Activated CD4-positive, alpha-beta T cell treated with anti-CD3 and anti-CD28 coated beads for 4 hours (primary cell): ENCODE data around the gene SLC46A2.

Experiments used
- DNase-seq, 2 donors: peaks; one replicate each; pipeline ENCODE4 v3.0.0-alpha.2; 2020

Gene SLC46A2

GRCh38 chr9:112856843-112857242 lies 33.8 kb downstream of the SLC46A2 start:
- DNase-seq: no peak

GRCh38 chr9:112856200-112856599 lies 34.5 kb downstream of the SLC46A2 start:
- DNase-seq: no peak

DNA sequence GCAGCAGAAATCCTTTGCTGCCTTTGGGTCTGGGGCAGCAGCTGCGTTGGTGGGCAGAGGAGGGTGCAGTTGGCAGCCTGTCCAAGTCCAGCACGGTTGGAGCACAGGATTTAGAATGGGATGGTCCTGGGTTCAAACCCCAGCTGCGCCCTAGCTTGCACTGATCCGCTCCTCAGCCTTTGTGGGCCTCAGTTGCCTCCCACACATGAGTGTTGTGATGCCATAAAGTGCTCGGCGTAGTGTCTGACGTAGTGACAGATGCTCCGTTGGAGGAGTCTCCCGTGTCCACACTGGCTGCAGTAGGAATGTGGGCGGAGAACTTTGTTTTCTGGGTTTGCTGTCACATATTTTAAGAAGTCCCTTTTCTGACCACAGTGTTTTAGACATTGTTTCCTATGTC lies 36.0 kb downstream of the SLC46A2 start:
- DNase-seq: no peak

GRCh38 chr9:112853882-112854585 lies 36.6 kb downstream of the SLC46A2 start:
- no peak for DNase-seq

- no peak for DNase-seq
Observed at GRCh38 chr9:112852741-112853504, 37.8 kb downstream of the SLC46A2 start.

DNA sequence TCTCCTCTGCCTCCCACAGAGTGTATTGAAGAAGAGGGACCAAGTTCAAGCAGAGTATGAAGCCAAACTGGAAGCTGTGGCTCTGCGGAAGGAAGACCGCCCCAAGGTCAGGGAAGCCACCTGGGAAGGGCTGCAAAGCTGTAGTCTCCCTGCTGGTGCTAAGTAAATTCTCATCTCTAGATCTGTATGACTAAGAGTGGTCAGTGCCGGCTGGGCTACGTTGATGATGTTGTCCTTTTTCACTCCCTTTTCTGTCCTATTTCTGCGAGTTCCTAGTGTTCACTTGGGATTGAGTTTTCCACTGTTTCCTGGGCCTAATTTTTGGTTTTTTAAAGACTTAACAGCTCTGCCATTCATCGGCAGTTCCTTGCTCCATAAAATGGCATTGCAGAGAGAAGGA lies 39.8 kb downstream of the SLC46A2 start:
- no peak for DNase-seq

DNA sequence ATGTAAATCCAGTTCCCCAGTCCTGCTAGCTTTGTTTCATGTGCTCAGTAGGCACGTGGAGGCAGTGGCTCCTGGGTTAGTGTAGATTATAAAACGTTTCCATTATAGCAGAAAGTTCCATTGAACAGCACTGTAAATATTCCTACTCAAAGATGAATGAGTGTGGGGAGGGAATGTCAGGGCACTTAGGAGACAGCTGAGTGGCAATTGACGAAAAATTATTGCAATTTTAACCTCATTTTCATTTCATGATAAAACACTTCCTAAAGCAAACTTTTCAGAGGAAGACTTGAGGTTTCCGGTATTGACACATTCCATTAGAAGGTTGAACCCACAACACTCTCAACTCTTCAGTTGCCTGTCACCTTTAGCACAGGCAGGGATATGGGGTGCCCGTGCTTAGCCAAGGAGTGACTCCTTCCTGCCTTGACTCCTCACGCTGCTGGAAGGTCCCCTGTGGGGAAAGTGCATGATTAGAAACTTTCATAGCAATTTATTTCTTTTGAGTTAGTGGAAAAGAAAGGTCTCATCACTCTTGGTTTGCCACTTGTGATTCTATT lies 41.2 kb downstream of the SLC46A2 start:
- no peak for DNase-seq

DNA sequence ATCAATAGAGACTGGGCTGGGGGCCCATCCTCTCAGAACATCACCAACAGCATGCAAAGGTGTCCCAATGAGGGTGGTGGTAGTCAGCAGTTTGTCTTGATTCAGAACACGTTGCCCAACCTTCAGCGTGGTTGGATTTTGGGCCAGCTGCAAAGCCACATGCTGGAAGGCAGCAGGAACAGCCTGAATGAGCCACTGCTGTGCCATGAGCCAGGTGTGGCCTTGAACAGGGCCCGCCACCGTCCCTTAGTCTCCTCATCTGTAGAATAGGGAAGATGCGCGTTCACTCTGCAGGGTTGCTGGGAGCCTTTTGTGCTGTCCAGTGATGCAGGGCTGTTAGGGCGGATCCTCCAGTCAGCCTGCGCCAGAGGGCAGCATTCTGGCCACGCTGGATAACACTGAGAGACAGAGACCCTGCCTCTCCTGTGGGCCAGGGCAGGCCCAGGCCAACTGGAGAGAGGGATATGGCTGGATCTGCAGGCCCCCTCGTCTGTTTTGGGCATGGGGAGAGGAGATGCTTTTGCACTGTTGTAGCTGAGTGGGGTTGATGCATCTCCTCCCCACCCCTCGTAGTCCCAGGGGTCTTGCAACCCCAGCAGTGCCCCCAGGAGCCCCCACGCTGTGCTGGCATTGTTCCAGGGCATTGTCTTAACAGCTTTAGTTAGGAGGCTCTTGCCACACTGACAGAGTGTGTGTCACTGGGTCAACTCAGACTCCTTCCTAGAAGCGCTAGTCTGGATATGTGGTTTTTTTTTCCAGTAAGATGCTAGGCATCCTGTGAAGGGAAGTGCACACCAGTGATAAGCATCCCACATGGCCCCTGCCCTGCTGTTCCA lies 42.1 kb downstream of the SLC46A2 start:
- DNase-seq: no peak

DNA sequence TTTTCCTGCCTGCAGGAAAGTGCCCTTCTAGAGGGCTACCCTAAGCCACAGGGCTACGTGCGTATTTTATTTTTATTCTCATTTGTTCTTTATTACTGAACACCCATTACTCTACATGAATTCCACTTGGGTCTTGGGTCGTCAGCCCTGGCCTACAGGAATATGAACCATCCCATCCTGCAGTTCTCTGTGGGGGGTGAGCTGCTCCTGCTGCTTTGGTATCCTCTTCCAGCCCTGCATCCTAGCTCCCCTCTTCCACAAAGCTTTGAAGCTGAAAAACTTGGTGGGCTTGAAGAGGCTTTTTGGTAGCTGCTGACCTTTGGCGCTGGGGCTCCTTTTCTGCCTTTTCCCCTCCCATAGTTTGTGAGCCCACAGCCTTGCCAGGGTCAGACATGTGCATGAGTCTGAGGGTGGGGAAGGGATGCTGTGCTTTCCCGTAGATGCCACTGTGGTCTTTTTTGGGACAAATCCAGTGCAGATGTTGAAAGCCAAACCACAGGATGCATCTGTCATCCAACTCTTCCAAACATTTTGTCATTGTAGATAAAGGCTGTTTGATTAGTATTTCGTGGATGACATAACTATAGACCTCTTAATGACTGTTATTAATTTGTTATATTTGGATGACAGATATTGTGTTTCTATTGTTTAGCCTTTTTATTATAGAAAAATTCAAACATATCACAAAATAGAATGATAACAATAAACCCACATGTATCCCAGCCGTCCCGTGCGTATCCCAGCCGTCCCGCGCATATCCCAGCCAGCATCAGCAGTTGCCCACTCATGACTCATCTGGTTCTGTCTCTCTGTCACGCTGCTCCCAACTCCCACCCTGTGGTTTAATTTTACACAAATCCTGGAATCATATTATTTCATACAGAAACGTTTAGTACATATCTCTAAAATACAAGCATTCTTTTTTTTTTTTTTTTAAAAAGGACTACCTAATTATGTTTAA lies 43.9 kb downstream of the SLC46A2 start:
- no peak for DNase-seq

DNA sequence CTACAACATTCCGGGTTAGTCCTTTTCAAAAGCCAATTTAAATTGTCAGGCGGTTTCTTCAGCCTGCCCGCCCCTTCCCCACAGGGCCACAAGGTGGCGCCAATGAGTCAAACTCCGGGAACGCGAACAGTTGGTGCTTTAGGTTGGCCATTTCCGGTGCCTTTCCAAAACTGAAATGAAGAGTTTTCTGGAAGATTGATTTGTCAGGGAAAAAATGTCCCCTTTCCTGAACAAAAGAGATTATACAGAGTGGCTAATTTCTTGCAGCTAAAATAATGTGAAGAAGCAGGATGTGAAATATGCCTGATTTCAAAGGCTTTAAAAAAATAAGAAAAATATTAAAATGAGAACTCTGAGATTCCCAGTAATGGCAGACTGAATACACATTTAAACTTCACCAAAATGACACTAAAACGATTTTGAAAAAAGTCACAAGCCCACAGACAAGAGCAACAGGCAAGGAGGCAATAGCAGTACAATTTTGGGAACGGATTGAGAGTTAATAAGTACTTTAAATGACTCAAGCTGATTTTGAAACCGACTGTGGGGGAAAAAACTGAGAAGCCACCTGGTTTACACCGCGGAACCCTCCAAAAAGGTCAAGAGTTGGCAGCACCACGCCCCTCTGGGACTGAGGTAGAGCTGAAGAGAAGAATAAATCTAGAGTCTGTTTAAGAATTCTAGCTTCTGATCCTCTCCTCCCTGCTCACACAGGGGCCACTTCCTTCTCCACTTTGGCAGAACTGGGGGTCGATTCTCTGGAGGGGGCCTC lies 45.7 kb downstream of the SLC46A2 start:
- peak; percentile 51 to 70 for DNase-seq

GRCh38 chr9:112842555-112842954 lies 48.1 kb downstream of the SLC46A2 start:
- DNase-seq: no peak

GRCh38 chr9:112841261-112841660 lies 49.4 kb downstream of the SLC46A2 start:
- DNase-seq: no peak

DNA sequence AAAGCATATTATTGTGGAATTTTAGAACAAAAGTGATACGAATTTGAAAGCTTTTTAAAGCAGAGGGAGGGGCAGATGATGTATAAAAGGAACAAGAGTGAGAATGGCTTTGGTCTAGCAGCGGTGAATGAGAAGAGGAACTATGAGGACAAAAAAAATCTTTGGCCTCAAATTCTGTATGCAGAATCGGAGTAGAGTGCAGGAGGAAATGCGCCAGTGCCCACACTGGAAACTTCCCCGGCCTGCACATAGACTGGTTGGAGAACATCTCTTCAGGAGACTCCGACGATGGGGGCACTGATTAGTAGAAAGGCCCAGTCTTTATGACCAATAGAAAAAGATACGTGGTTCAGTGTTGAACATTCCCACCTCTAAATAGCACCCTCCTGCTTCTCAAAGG lies 51.3 kb downstream of the SLC46A2 start:
- no peak for DNase-seq

- DNase-seq: no peak
Observed at GRCh38 chr9:112838342-112838741, 52.3 kb downstream of the SLC46A2 start.

- no peak for DNase-seq
Observed at GRCh38 chr9:112836394-112836793, 54.3 kb downstream of the SLC46A2 start.

DNA sequence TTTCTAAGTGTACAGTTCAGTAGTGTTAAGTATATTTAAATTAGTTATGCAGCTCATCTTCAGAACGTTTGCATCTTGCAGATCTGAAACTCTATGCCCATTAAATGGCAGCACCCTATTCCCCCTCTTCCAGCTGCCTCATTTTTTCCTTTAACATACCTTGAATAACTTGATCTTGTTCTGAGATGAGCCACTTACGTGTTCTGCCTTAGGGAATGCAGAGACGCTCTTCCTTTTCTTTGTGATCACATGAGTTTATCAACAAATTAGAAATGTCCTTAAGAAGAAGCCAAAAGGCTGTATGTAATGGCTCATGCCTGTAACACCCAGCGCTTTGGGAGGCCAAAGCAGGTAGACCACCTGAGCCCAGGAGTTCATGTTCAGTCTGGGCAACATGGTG lies 57.6 kb downstream of the SLC46A2 start:
- DNase-seq: no peak

DNA sequence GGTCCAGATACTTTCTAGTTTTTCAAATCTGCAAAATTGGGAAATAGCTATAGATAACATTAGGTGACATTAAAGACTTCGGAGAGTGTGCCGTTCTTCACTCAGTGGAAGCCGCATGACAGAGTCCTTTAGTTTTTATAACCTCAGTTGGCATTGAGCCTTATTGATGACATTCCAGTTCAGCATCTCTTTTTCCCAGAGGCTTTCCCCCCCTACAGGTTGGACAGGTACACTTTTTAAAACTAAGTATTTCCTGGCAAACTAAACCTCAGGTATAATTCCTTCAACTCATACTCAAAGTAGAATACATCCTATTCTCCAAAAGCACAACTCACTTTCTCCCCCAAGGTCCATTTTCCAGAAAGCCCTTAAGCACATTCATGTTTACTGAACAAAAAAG lies 58.7 kb downstream of the SLC46A2 start:
- no peak for DNase-seq

DNA sequence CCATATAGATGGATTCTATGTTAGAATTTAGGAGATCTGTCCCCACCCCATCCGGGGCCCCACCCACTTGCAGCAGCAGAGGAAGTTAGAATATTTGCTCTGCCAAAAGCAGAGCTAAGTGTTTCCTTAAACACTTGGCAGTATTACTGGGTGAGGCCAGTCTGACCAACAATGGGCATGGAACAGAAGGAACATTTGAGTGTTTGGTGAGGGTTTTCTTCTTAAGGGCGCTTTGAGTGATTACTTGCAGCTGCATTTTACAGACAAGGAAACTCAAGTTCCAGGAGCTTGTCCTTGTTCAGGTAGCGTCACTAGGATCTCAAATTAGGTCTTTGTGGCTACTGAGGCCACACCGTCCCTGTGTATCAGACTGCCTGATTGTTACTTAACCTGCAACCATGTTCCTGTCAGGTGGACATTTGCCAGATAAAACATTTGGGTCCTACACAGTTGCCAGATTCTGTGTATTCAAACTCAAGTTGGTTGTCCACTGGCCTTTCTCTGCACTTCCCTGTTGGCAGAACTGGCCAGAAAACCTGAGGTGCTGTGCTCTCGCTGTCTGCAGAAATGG lies 59.3 kb downstream of the SLC46A2 start:
- no peak for DNase-seq
